NK-92 (cell line): ENCODE measurements around the gene CLNK.

Experiments used
- DNase-seq: peaks from one replicate; lab custom pipeline; 2025; ENCODE audit not compliant: unreplicated experiment; lab: John Stamatoyannopoulos, UW

Gene CLNK

DNA sequence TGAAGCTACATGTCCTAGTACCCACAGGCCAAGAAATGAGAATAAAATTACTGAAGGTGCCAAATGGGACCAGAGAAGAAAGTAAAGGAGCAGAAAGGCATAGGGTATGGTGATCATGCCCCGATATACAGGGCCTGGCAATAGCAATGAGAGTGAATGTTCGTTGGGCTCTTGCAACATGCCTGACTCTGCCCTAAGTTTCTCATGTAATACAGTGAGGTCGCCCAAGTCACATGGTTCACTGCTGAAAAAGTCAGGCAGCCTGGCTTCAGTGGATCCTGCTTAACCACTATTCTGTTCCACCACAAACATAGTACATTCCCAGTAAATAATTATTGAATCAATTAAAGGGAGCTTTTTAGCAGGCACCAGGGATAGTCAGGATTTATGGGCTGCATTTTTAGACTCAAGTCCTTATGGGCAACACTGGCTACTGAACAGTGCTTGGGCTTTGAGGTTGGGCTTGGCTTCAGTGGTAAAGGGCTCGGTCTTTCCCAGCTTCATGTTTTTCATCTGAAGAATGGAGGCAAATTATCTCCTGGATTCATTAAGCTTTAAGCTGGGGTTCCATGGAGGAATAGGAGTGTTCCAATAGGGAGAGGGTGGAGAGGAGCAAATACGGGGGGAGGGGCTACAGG, 160.3 kb downstream of the CLNK start:
- no peak for DNase-seq

DNA sequence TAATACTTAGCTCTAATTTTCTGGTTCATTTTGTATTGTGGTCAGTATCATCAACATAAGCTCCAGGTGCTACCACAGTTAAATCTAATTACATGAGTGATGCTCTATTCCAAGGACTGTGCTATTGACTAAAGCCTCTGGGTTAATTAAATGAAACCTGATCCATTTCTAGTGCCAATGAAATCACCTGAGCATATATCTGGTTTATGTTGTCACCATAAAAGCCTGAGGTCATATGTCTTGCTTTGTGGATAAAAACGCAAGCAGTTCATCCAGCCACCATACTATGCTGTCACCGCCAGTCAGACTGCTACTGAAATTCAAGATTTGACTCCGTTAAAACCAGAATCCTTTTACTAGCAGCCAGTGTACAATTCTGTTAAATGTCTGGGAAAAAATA, 163.1 kb downstream of the CLNK start:
- DNase-seq, result no peak

DNA sequence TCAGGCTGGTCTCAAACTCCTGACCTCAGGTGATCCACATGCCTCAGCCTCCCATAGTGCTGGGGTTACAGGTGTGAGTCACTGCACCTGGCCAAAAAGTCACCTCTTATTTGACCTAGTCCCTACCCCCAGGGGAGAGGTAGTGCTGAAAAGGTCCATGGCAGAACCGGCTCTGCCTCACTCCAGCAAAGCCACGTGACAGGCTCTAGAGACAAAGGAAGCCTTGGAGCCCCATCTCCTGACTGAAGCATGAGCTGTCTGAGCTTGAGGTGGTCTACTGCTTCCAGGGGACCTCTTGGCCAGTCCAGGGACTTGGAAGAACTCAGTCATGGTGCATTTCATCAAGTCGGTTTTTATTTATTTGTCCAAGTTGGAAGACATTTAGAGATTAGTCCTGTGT, 174.8 kb downstream of the CLNK start:
- DNase-seq, result no peak

DNA sequence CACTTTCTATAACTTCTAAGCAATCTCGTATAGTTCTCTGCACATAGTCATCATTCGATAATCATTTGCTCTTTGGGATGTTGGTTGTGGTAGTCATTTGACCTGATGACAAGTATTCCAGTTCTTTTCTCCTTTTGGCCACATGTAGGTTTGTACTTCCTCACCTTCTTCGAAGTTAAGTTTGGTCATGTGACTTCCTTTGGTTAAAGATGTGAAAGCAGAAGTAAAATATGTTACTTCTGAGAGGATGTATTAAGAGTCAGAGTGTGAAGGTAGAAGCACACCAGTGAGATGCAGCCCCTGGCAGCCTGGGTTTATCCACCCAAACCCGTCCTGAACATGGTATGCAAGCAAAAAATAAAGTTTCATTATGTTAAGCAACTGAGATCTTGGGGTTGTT, 178.5 kb downstream of the CLNK start:
- no peak for DNase-seq

DNA sequence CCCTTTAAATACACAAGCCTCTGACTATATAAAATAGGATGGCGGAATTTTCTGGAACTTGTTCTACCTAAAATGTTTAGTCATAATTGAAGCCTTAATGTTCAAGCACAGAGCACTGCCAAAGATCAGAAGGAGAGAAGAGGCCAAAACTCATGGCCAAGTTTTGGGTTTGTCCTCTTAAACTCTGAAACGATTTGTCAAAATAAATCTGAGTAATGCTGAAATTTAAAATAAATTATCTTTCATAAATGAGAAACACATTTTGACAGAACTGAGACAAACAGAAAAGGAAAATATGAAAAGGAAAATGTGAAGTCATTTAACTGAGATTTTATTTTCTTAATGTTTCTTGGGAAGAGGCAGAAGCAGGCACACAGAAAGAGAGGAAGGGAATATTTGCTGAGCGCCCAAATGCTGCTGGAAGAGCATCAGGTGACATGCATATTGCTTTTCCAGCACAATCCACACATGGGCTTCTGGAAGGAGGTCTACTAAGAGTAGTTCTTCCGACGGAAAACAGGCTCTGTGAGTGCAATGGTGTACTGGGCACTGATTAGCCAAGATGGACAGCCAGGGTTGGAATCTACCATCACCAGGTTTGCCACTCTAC, 179.9 kb downstream of the CLNK start:
- no peak for DNase-seq

DNA sequence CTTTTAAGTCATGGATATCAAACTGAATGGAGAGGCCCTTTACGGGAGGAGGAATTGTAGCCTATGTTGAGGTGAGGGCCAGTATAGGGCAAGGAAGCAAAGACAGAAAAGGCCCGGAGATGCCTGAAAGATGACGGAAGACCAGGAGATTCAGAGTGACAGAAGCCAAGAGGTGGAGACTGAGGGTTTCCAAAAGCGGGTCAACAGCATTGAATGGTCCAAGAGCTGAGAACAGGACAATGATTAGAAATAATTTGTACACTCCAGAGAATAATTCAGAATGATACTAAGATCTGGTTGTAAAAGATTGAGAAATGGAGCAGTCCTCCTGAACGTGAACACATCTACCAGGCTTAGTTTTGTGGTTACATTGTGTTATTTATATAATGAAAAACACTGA, 181.9 kb downstream of the CLNK start:
- no peak for DNase-seq

DNA sequence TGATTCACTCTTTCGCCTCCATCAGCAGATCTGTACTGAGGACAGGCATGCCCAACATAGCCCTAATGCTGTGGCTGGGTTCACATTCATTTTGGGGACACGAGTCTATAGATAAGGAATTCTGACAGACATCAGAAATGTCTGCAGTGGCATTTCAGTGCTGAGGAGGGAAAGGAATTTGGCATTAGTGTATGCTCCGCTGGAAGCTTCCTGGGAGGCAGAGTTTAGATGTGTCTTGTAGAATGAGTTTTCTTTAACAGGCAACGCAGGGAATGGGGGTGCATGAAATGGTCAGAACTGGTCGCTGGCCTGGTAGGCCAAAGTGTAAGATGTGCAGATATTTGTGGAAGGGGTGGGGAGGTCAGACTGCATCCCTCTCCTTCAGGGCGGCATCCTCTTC, 183.8 kb downstream of the CLNK start:
- no peak for DNase-seq

DNA sequence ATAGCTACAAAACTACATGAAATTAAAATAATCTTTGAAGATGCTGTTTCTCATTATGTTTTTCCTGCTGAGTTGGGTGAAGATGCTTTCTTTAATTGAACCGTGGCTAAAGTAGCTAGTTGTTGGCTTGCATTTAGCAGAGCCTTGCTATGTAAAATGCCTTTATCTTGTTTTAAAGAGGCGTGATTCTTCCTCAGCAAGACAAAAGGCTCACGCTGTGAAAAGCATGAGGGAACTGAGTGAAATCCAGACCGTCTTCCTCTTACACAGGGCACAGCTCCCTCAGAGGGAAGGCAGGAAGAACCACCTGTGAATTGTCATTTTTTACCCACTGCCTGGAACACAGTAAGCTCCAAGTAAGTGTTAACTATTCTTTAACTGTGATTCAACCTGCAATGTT, 188.4 kb downstream of the CLNK start:
- no peak for DNase-seq

DNA sequence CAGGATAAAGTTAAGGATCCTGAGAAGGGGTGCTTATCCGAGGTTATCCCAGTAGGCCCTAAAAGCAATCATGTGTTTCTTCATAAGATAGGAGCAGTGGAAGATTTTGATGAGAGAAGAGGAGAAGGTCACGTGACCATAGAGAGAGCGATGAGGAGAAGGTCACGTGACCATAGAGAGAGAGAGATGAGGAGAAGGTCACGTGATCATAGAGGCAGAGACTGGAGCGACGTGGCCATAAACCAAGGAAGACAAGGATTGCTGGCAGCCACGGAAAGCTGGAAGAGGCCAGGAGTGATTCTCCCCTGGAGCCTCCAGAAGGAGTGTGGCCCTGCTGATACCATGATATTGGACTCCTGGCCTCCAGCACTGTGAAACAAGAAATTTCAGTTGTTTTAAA, 188.9 kb downstream of the CLNK start:
- no peak for DNase-seq

DNA sequence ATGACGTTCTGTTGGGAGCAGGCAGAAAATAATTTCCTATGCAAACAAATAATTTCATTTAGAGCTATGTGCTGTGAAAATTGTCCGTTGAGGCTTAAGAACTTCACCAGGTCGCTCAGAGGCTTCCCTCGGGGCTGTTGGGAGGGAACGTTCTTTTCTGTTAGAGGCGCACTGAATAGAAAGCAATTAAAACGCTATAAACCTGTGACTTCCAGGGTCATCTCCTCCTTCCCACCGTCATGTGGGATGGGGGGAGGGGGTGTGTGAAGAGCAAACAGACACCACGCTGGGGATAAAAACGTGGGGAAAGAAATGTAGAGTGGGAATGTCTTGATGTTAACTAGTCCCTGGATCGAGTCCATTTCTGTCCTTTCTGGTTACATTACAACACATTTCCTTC, 192.1 kb downstream of the CLNK start:
- no peak for DNase-seq

DNA sequence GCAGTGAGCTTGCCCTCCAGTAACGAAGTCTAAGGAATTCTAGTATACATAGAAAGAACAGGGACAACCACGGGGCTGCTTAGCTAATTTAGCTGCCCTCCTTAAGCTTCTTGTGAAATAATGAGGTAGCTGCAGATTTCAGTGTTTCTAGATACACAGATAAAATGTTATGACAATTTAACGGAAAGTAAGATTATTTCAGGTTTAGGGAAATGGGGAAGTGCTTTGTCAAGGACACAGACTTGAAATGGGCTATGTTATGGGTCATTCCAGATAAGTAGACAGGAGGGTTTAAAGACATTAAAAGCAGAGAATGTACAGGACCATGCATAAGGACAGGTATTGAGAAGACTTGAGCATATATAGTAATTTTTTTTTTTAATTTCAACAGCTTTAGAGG, 193.2 kb downstream of the CLNK start:
- DNase-seq, result no peak

DNA sequence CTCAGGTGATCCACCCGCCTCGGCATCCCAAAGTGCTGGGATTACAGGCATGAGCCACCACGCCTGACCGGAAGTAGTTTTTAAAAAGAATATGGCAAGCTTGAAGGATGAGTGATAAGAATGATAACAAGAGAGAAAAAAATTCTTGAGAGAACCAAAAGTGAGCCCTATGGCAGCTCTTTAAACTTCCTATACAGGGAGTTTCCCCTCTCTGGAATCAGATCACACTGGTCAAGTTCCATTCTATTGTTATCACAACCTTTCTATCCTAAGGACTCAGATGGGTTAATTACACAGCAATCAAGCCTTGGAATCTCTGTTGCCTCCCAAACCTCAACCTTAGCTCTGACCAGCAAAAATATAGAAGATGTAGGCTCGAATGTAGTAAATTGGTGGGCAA, 193.6 kb downstream of the CLNK start:
- DNase-seq, result no peak

DNA sequence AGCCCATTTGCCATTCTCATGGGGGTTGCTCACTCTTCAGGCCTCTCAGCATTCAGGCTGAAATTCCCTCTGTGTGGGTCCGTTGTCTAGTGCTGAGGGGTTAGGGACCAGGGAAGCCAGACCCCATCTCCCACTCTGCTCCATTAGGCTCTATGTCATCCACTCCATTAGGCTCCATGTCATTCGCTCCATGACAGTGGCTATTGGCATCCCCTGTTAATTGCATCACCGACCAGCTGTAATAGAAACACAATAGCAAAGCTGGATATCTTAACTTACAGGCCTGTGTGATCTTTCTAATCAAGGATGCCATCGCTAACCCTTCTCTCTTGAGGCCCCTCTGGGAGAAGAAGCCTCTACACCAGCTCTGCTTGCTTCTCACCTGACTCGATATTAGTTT, 201.7 kb downstream of the CLNK start:
- no peak for DNase-seq

DNA sequence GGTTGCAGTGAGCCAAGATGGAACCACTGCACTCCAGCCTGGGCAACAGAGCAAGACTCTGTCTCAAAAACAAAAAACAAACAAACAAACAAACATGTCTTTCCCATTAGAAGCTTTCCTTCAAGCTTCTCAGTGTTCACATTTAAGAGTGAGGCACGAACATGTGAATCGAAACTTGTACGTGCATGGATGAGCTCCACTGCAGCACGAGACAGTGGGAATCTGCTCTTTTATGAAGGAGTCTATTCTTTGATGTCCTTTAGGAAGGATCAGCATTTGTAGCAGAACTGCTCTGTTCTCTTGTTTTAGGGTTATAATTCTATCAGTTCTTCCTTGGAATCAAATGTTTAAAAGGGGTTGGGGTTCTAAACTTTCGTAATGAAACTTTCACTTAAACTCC, 204.0 kb downstream of the CLNK start:
- DNase-seq, result no peak

DNA sequence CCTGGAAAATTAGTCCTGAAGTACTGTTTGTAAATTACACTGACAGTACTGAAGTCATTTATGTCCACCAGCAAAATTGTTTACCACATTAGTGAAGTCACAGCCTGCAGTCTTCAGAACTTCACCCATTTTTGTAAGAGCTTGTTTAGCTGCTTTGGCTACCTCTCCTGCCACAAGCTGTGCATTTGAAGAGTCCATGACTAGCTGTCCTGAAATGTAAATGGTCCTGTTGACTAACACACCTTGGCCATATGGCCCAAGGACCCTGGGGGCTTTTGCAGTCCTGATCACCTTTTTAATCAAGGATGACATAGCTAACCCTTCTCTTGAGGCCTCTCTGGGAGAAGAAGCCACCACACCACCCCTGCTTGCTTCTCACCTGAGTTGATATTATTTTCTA, 205.9 kb downstream of the CLNK start:
- DNase-seq, result no peak

DNA sequence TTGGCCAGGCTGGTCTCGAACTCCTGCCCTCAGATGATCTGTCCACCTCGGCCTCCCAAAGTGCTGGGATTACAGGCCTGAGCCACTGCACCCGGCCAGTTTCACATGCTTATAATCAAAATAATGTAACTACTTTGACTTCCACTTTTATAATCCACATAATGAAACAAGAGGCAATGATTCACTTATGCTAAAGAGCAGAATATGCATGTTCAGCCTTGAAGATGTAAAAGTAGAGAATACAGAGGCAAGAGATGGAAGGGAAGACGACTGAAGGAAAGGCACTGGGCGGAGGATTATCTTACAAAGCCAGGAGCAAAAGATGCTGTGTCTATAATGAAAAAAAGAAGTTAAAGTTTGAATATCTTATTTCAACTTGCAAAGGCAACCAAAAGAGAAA, 214.1 kb downstream of the CLNK start:
- DNase-seq, result no peak

DNA sequence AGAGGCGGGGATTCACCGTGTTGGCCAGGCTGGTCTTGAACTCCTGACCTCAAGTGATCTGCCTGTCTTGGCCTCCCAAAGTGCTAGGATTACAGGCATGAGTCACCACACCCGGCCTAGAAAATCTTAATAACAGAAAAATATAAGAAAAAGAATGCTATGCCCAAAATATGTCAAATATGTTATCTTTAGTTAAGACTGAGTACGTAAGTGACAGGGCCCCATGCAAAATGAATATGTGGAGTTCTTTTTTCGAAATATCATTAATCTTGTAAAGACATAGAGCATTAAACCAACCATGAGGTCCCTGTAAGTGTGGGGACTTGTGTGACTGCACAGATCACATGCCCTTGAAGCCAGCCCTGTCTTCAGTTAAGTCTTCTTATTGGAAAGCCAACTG, 218.4 kb downstream of the CLNK start:
- DNase-seq, result no peak

DNA sequence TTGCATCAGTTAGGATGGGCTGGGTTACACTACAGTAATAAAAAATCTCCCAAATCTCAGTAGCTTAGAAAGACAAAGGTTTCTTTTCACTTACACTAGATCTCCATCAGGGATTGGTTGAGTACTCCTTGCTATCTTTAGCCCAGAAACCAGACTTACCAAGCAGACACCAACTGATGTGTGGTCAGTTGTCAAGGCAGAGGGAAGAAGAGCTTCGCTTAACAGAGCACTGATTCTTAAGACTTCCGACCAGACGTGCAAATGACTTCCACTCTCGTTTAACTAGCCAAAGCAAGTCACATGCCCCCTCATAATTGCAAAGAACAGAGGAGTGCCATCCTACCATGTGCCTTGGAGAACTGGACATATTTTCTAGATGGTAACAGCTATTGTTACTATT, 221.7 kb downstream of the CLNK start:
- no peak for DNase-seq

DNA sequence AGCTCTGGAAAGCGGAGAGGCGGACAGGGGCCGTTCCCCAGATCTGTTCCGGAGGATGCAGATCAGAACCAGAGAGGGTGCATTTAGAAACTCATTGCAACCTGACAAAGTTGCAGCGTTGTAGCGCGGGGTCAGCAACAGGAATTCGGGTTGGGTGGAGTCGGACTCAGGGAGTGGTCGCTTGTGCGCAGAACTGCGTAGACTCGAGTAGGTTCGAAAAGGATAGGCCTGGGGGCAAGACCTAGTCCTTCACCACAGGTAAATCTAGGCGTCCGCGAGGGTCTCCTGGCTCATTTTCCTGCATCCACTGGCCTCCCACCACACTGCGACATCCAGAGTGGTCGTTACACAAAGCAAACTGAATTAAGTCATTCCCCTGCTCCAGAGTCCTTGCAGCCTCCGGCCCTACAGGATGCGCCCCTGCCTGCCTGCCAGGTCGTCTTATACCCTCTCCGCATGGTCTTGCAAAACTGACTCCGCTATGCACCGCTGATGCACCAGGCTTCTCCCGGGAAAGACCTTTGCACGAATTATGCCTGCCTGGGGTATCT, 222.6 kb downstream of the CLNK start:
- no peak for DNase-seq

DNA sequence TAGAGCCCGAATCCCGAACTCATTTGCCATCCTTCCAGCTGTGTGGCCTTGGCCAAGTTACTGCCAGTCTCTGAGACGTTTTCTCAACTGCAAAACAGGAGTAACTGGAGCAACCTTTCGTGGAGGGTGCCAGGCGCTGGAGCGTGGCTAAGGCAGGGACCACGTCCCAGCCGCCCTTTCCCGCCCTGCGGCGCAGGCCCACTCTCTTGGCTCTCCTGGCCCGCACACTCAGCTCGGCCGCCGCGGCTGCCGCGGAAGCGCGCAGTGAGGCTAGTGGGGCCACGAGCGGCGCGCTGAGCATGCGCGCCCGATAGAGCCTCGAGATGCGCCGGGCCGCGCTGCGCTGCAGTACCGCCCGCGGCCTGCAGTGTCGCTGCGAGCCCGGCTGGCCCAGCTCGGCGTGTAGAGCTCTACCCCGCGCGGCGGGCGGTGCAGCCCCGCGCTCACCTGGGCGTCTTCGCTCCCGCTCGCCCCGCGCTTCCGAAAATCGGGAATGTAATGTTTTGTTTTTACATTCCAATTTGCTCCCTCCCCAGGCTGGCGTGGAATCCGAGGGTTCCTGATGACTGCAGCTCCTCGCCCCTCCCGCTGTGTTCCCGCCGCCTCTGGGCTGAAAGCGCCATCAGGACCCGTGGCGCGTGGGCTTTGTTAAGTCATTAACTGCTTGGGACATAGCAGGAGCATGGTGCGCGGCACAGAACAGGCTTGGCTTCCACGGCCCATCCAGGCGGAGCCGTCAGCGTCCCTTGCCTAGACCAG, 223.3 kb downstream of the CLNK start:
- no peak for DNase-seq

DNA sequence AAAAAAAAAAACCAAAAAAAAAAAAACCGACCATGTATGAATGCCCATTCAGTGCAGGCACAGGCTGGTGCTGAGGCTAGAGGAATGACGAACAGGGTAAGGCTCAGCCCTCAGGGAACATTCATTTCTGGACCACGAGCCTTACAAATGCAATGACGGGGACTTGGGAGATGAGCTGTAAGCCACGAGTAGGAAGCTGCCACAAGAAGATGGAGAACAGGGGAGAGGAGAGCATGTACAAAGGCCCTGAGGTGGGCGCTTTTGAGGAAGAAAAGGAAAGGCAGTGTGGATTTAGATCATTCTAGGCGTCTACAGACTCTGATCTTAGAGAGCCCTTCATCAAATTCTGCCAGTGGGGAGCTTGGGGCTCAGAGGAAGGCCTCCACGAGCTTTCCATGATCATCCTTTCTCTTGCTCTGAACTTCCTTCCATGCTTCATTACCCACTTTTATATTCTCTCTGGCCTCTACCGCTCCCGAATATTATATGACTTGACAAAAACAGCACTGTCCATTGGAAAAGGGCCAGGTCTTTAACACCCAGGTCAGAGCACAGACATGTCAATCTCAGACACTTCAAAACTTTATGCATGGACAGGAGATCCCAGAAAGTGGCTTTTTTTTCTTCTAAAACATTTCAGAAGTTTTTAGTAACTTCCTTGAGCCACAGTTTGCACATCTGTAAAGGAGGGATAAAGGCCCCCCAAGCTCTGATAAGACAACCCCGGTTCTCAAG, 224.1 kb downstream of the CLNK start:
- DNase-seq, result no peak

DNA sequence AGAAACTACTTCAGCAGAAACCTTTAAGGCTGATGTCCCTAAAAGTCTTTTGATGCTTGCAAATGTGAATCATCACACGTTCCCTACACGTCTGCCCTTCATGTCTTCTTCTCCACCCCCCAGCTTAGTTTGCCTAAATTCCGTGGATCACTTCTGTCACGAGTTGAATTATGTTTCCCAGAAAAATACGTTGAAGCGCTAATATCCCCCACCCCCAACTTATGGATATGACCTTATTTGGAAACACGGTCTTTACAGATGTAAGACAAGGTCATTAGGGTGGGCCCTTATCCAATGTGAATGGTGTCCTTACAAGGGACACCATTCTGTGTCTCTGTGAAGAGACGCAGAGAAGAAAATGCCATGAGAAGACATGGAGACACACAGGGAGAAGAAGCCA, 225.3 kb downstream of the CLNK start:
- no peak for DNase-seq
